K562 (cell line): Measurements from ENCODE around the gene ZNF839. TPM values are rescaled to one million over a fixed set of nuclear protein-coding genes. Genes with fewer than 3 reads are reported as not detected.

Experiments used
- ATAC-seq: fragments of 200-7000 bp; cut with Tn5 transposase; 3 replicates; pipeline ENCODE4 v1.9.1; 2020; ENCODE audit warnings: moderate library complexity
- BruUV-seq: library from RNA; stranded (reverse); fragments of 400-500 nt; replicated peaks from 2 replicates; lab custom pipeline; 2021; lab: Mats Ljungman, UMichigan
- CTCF ChIA-PET: fragments of 300-600 bp; formaldehyde crosslinking; extraction: SDS; loops from one replicate; lab custom pipeline; 2021; ENCODE audit warnings: low intra/inter-chr PET ratio; lab: Yijun Ruan, JAX
- POLR2A ChIA-PET: fragments of 300-600, 350-650 bp; sonication (Branson Sonifier 250); formaldehyde crosslinking; extraction: SDS; loops from one replicate; lab custom pipeline; 2021; ENCODE audit warnings: antibody characterized with exemption, inconsistent platforms; lab: Yijun Ruan, JAX
- DNase-seq, 4 experiments: peaks; one replicate each; pipeline versions ENCODE4 v3.0.0 to v3.0.0-alpha.2; 2011 to 2018; ENCODE audit warnings: low spot score in 3 of 4, mixed read lengths in 3 of 4; ENCODE audit errors: extremely low read depth in 1 of 4
- FAIRE-seq: peaks from 2 replicates; lab custom pipeline; 2011; peaks lifted over from hg19 to GRCh38; lab: Jason Lieb, UNC
- H2AFZ ChIP-seq: 2 replicates; pipeline ENCODE4 v1.6.0; 2011; ENCODE audit warnings: low read depth, low read length, control low read depth, inconsistent platforms
- H3K27ac ChIP-seq: fragments of 200-600 bp; 3 replicates; pipeline ENCODE4 v1.8.0; 2011; ENCODE audit warnings: low read depth, mild to moderate bottlenecking, control low read depth, inconsistent platforms, low read length, moderate library complexity, mixed read lengths; ENCODE audit errors: extremely low read depth
- H3K27me3 ChIP-seq, 2 experiments: fragments of 300-600 bp in 1 of 2; 2 replicates in 1 of 2; 3 replicates in 1 of 2; pipeline versions ENCODE4 v1.6.0 to v1.8.0; 2011; ENCODE audit warnings: inconsistent platforms in 2 of 2, low read length in 2 of 2, mild to moderate bottlenecking in 1 of 2, mixed read lengths in 1 of 2, moderate library complexity in 1 of 2; ENCODE audit not compliant: control insufficient read depth in 2 of 2, insufficient read depth in 2 of 2
- H3K36me3 ChIP-seq: fragments of 300-600 bp; 3 replicates; pipeline ENCODE4 v1.8.0; 2011; ENCODE audit warnings: mild to moderate bottlenecking, low read length, inconsistent platforms; ENCODE audit not compliant: control insufficient read depth, insufficient read depth
- H3K4me1 ChIP-seq, 2 experiments: fragments of 200-600 bp in 1 of 2; replicated peaks in 1 of 2; 2 replicates in 1 of 2; 3 replicates in 1 of 2; pipeline versions ENCODE4 v1.5.1 to v1.8.0; 2011; ENCODE audit warnings: inconsistent platforms in 2 of 2, low read length in 2 of 2, mild to moderate bottlenecking in 1 of 2, mixed read lengths in 1 of 2, moderate library complexity in 1 of 2; ENCODE audit not compliant: control insufficient read depth in 2 of 2, insufficient read depth in 2 of 2
- H3K4me2 ChIP-seq: 2 replicates; pipeline ENCODE4 v1.6.1; 2011; ENCODE audit warnings: low read length, control low read depth, inconsistent platforms, mixed read lengths; ENCODE audit not compliant: insufficient read depth
- H3K4me3 ChIP-seq: fragments of 200-600 bp; sonication (generic), shearing (Covaris generic); 2 replicates; pipeline ENCODE4 v1.5.1; 2016; ENCODE audit warnings: control low read depth, inconsistent platforms
- H3K79me2 ChIP-seq: fragments of 200-600 bp; 3 replicates; pipeline ENCODE4 v1.8.0; 2011; ENCODE audit warnings: low read length, inconsistent platforms; ENCODE audit not compliant: control insufficient read depth, insufficient read depth
- H3K9ac ChIP-seq, 2 experiments: 2 replicates each; pipeline versions ENCODE4 v1.6.0 to v1.6.1; 2011; ENCODE audit warnings: low read depth in 2 of 2, low read length in 2 of 2, control low read depth in 1 of 2, inconsistent platforms in 1 of 2, mild to moderate bottlenecking in 1 of 2, mixed read lengths in 1 of 2; ENCODE audit not compliant: insufficient read depth in 1 of 2
- H3K9me1 ChIP-seq: one replicate; pipeline ENCODE4 v1.6.0; 2011; ENCODE audit warnings: inconsistent platforms, mild to moderate bottlenecking, low read length, moderate library complexity; ENCODE audit not compliant: control insufficient read depth, insufficient read depth
- H3K9me3 ChIP-seq: replicated peaks from 2 replicates; pipeline ENCODE4 v1.5.1; 2011; ENCODE audit warnings: low read depth, low read length, inconsistent platforms; ENCODE audit not compliant: control insufficient read depth, insufficient read depth
- H4K20me1 ChIP-seq: replicated peaks from 2 replicates; pipeline ENCODE4 v1.6.1; 2011; ENCODE audit warnings: low read length, inconsistent platforms, mixed read lengths; ENCODE audit not compliant: control insufficient read depth, insufficient read depth
- BCOR ChIP-seq: fragments of 450-650 bp; IDR thresholded peaks from 2 replicates; pipeline ENCODE4 v1.6.1; 2016
- FOSL1 ChIP-seq: fragments of 200-800 bp; sonication (Bioruptor generic); conservative IDR thresholded peaks from 2 replicates; pipeline ENCODE4 v1.6.1; 2016; ENCODE audit warnings: missing genetic modification characterization, missing compliant biosample characterization
- KDM1A ChIP-seq, 2 experiments: fragments of 450-650 bp; IDR thresholded peaks; 2 replicates each; pipeline ENCODE4 v1.6.1; 2016; ENCODE audit warnings: mild to moderate bottlenecking in 2 of 2
- KDM2B ChIP-seq: fragments of 250-450 bp; sonication (Bioruptor Pico); IDR thresholded peaks from 2 replicates; pipeline ENCODE4 v1.8.0; 2021; ENCODE audit warnings: mild to moderate bottlenecking, moderate library complexity
- KLF1 ChIP-seq: fragments of 450-650 bp; IDR thresholded peaks from 2 replicates; pipeline ENCODE4 v1.6.1; 2016; ENCODE audit warnings: missing genetic modification characterization, missing compliant biosample characterization
- RBM25 ChIP-seq: fragments of 200-400 bp; formaldehyde crosslinking; IDR thresholded peaks from 2 replicates; pipeline ENCODE4 v1.6.1; 2018; ENCODE audit warnings: low read length, low read depth, moderate library complexity; ENCODE audit not compliant: severe bottlenecking
- WGBS: fragments of 100-300 bp; shearing (Covaris generic); methylation state at CpG from one replicate; pipeline ENCODE4 v1.1.6; 2016; ENCODE audit warnings: low coverage, mixed read lengths; ENCODE audit not compliant: insufficient coverage; ENCODE audit errors: missing lambda C conversion rate; 5-methylcytosine and 5-hydroxymethylcytosine counted together
- in situ Hi-C: fragments of 300-500 bp; cut with MboI; formaldehyde crosslinking; loops from 4 replicates; pipeline ENCODE4 v1.15.0; 2018; ENCODE audit warnings: inconsistent platforms, mixed read lengths
- intact Hi-C: fragments of 100-400 bp; cut with micrococcal nuclease; formaldehyde crosslinking; loops from 2 replicates; pipeline ENCODE4 v1.14.2; 2022
- polyA plus RNA-seq, 8 experiments: library from polyadenylated mRNA; depleted of rRNA in 4 of 8; stranded (reverse) in 5 of 8; unstranded in 3 of 8; fragments of >200 nt; fragmentation: Nextera tagmentation in 2 of 8; fragmentation: Illumina TruSeq in 1 of 8; extraction: Ambion mirVana in 2 of 8; extraction: Trizol in 1 of 8; gene quantifications; 2 replicates each; pipeline versions ENCODE4 v1.2.1 to v1.2.3, GENCODE V29; 2011 to 2014; ENCODE audit warnings: inconsistent platforms in 1 of 8, missing spikeins in 1 of 8
- total RNA-seq, 7 experiments: library from RNA; depleted of rRNA in 6 of 7; stranded (reverse); fragments of >200 nt in 6 of 7; fragmentation: Illumina TruSeq in 2 of 7; extraction: Trizol in 2 of 7; gene quantifications; 2 replicates each; pipeline versions ENCODE4 v1.2.1 to v1.2.3, GENCODE V29; 2011 to 2021; ENCODE audit warnings: low replicate concordance in 1 of 7

ZNF839 gene
- total and polyA plus RNA-seq, 9 of the 15 experiments (the other 6 are each of a cell fraction or from before 2014, with no cell fraction given), result 0.42 to 8.4 (median 5.7) TPM

DNA sequence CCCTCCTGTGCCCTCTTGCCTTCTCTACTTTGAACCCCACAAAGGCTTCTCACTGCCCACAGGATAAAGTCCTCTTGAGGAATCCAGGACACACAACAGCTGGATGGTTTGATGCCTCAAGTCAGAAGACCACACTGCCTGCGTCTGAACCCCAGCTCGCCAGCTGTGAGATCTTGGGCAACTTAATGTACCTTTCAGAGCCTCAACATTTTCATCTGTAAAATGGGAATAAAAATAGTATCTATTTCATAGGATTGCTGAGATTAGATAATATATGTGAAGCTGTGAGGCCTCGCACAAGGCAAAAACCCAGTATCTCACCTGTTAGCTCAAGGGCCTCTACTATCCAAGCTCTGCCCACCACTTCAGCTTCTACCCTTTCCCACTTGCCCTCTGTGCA, 40.8 kb downstream of the ZNF839 start:
- Histone ChIP-seq H4K20me1 (no peaks in the 10 kb centered on the region), H3K79me2 (peaks cover 20% of the 10 kb centered on the region), H3K27ac (no peak overlapping the region), H3K4me1 (peaks cover 8 to 14% of the 10 kb centered on the region in 2 experiments), H3K4me3 (no peak overlapping the region), H3K9ac (peak overlapping the region in 1 of 2 experiments; percentile 70; a peak in 1 of 4 replicates), H3K27me3 (no peaks in the 10 kb centered on the region), H3K9me1 (no peaks in the 10 kb centered on the region), H2AFZ (no peak overlapping the region), H3K9me3 (no peaks in the 10 kb centered on the region), H3K36me3 (peaks cover 35% of the 10 kb centered on the region), H3K4me2 (no peak overlapping the region)
- ChIA-PET CTCF (interaction anchor here (0.6 kb wide), 1 partner anchor 1186 kb away, joined by 3 read pairs; no protein-coding TSS in a partner anchor), POLR2A (interaction anchor here (0.6 to 1.7 kb wide), 5 partner anchors 10 to 297 kb away, joined by 3 to 4 read pairs (median 3); no protein-coding TSS in a partner anchor)
- DNase-seq (no peak), ATAC-seq (no peak), FAIRE-seq (no peak)
- in situ Hi-C loops, result no loop called here
- BruUV-seq, result no TSS peak
- WGBS, result 100% methylated on average over 3 of the region's 3 CpGs
- TF ChIP-seq KDM2B (CRISPR knock-in tag) (no peak), KDM1A (IDR thresholded peaks at IDR 0.05) (0 out of 4 replicates have a peak, but pooled peaks of 1 of the 2 experiments have one; percentile 11), RBM25 (peak; percentile 52), BCOR (peak; percentile 29; the same call in 1 of the 2 replicates)
- intact Hi-C loops, result no loop called here

DNA sequence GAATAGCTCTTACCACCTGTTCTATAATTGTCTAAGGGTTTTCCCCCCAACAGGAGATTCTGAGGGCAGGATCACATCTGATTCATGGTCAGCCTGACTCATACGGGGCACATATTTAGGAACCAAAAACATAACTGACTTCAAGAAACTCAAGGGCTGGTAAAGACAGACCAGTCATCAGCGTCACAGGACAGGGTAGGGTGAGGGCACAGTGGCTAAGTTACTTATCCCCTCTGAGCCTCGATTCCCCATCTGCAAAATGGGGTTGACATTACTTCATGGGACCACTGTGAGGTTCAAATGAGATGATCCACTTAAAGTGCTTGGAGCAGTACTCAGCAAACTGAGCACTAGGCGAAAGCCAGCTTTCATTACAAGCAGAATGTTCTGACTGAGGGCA, 42.5 kb downstream of the ZNF839 start:
- POLR2A ChIA-PET, result interaction anchor here (0.6 to 2.3 kb wide), 5 partner anchors 8 to 76 kb away, joined by 3 to 9 read pairs (median 3); no protein-coding TSS in a partner anchor
- H3K9me3 ChIP-seq, result no peaks in the 10 kb centered on the region
- H3K4me2 ChIP-seq, result peak overlapping the region; percentile 92
- TF ChIP-seq RBM25, result peak; percentile 41
- TF ChIP-seq FOSL1 (tag), result peak; percentile 18; the same call in 1 of the 2 replicates
- no peak for TF ChIP-seq KLF1 (tag)
- TF ChIP-seq, all 486 proteins: peak for 2
- TSS peak; percentile 82 for BruUV-seq
- Histone ChIP-seq H3K9ac (peak overlapping the region; percentile 77 to 91), H4K20me1 (no peaks in the 10 kb centered on the region), H2AFZ (peak overlapping the region; percentile 90), H3K27ac (peak overlapping the region; percentile 69), H3K9me1 (no peaks in the 10 kb centered on the region), H3K27me3 (no peaks in the 10 kb centered on the region), H3K79me2 (peaks cover 20% of the 10 kb centered on the region), H3K4me1 (peaks cover 8 to 14% of the 10 kb centered on the region in 2 experiments), H3K4me3 (peak overlapping the region; percentile 66), H3K36me3 (peaks cover 22% of the 10 kb centered on the region)
- no peak; the same call in 2 of the 3 replicates for ATAC-seq
- in situ Hi-C loops (no loop called here), intact Hi-C loops (no loop called here)
- CTCF ChIA-PET, result no interaction called here
- FAIRE-seq, result peak; percentile 29
- peak in 2 of 4 experiments; percentile 6 to 9 for DNase-seq
- WGBS, result 0% methylated on average over 3 of the region's 4 CpGs
